HepG2 (cell line): ENCODE measurements around the gene MS4A14.

Experiments used
- CHD4 ChIP-seq: fragments of 200-600 bp; sonication (generic); IDR thresholded peaks from 2 replicates; pipeline ENCODE4 v1.7.0; 2017; ENCODE audit warnings: mild to moderate bottlenecking, low read length, borderline replicate concordance
- EZH2 ChIP-seq: conservative IDR thresholded peaks from 2 replicates; pipeline ENCODE4 v1.6.1; 2012; ENCODE audit warnings: mild to moderate bottlenecking, low read depth, low read length, moderate library complexity
- FOXA1 ChIP-seq, 2 experiments: fragments of 450-650 bp in 1 of 2; sonication (generic) in 1 of 2; formaldehyde crosslinking in 1 of 2; IDR thresholded peaks; 2 replicates each; pipeline versions ENCODE4 v1.4.0 to v1.6.1; 2016 to 2020; ENCODE audit warnings: missing genetic modification reagents in 1 of 2
- MBD4 ChIP-seq: IDR thresholded peaks from 2 replicates; pipeline ENCODE4 v1.6.1; 2012; ENCODE audit warnings: low read length, inconsistent platforms, borderline replicate concordance
- PRPF4 ChIP-seq: fragments of 200-400 bp; formaldehyde crosslinking; IDR thresholded peaks from 2 replicates; pipeline ENCODE4 v1.6.1; 2016; ENCODE audit warnings: low read length, low read depth; ENCODE audit not compliant: poor library complexity, severe bottlenecking
- TAF1 ChIP-seq: sonication (generic); formaldehyde crosslinking; IDR thresholded peaks from 2 replicates; pipeline ENCODE4 v1.4.0; 2020; ENCODE audit warnings: missing genetic modification reagents
- ZNF652 ChIP-seq: IDR thresholded peaks from 2 replicates; pipeline ENCODE4 v1.6.1; 2016; ENCODE audit warnings: low read depth, borderline replicate concordance
- TF ChIP-seq, protein P1 (sequence below): sonication (generic); formaldehyde crosslinking; IDR thresholded peaks from 2 replicates; pipeline ENCODE4 v1.4.0; 2020; ENCODE audit warnings: missing genetic modification reagents
- TF ChIP-seq, protein P2 (sequence below): sonication (generic); formaldehyde crosslinking; IDR thresholded peaks from 2 replicates; pipeline ENCODE4 v1.8.0; 2022; ENCODE audit warnings: missing genetic modification reagents, mild to moderate bottlenecking, borderline replicate concordance
- TF ChIP-seq, protein P3 (sequence below): sonication (generic); formaldehyde crosslinking; IDR thresholded peaks from 2 replicates; pipeline ENCODE4 v1.4.0; 2020; ENCODE audit warnings: missing genetic modification reagents
- TF ChIP-seq, protein P4 (sequence below): sonication (generic); formaldehyde crosslinking; IDR thresholded peaks from 2 replicates; pipeline ENCODE4 v1.5.0; 2020; ENCODE audit warnings: mild to moderate bottlenecking, missing genetic modification reagents, moderate library complexity
- TF ChIP-seq, protein P5 (sequence below): sonication (generic); formaldehyde crosslinking; IDR thresholded peaks from 2 replicates; pipeline ENCODE4 v1.5.1; 2020; ENCODE audit warnings: mild to moderate bottlenecking, missing genetic modification reagents, borderline replicate concordance
- TF ChIP-seq, protein P6 (sequence below), 2 experiments: IDR thresholded peaks; 2 replicates each; pipeline ENCODE4 v1.6.1; 2011 to 2012; ENCODE audit warnings: low read length in 2 of 2, borderline replicate concordance in 1 of 2, low read depth in 1 of 2, mild to moderate bottlenecking in 1 of 2, moderate library complexity in 1 of 2

DNA sequence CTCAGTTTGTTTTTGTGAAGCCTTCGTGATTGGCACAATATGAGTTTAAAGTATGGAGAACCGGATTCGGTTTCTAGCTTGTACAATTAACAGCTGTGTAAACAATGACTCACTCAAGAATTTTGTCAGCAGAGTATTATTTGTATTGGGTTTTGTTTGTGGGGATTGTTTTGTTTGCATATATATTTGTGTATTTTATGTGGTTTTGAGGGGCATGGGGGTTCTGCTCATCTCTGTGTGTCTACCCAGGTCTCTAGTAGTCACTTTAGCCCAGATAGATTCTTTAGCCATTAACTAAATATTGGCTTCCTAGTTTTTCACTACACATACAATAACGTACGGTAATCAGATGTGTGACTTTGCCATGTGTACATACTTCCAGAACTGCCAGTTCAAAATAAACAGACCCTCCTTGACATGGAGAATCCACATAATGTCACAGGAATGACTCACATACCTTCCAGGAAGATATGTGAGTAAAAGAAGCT lies 25.4 kb upstream of the MS4A14 start:
- TF ChIP-seq, protein P1, sequence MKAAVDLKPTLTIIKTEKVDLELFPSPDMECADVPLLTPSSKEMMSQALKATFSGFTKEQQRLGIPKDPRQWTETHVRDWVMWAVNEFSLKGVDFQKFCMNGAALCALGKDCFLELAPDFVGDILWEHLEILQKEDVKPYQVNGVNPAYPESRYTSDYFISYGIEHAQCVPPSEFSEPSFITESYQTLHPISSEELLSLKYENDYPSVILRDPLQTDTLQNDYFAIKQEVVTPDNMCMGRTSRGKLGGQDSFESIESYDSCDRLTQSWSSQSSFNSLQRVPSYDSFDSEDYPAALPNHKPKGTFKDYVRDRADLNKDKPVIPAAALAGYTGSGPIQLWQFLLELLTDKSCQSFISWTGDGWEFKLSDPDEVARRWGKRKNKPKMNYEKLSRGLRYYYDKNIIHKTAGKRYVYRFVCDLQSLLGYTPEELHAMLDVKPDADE (CRISPR knock-in tag): no peak
- TF ChIP-seq, protein P2, sequence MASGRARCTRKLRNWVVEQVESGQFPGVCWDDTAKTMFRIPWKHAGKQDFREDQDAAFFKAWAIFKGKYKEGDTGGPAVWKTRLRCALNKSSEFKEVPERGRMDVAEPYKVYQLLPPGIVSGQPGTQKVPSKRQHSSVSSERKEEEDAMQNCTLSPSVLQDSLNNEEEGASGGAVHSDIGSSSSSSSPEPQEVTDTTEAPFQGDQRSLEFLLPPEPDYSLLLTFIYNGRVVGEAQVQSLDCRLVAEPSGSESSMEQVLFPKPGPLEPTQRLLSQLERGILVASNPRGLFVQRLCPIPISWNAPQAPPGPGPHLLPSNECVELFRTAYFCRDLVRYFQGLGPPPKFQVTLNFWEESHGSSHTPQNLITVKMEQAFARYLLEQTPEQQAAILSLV (CRISPR knock-in tag): no peak
- TF ChIP-seq TAF1 (CRISPR knock-in tag) (no peak), MBD4 (no peak), ZNF652 (no peak), FOXA1 (IDR thresholded peaks at IDR 0.05) (peak; percentile 66), FOXA1 (CRISPR knock-in tag; IDR thresholded peaks at IDR 0.05) (no peak), EZH2 (no peak), PRPF4 (no peak), CHD4 (no peak)
- TF ChIP-seq, protein P3, sequence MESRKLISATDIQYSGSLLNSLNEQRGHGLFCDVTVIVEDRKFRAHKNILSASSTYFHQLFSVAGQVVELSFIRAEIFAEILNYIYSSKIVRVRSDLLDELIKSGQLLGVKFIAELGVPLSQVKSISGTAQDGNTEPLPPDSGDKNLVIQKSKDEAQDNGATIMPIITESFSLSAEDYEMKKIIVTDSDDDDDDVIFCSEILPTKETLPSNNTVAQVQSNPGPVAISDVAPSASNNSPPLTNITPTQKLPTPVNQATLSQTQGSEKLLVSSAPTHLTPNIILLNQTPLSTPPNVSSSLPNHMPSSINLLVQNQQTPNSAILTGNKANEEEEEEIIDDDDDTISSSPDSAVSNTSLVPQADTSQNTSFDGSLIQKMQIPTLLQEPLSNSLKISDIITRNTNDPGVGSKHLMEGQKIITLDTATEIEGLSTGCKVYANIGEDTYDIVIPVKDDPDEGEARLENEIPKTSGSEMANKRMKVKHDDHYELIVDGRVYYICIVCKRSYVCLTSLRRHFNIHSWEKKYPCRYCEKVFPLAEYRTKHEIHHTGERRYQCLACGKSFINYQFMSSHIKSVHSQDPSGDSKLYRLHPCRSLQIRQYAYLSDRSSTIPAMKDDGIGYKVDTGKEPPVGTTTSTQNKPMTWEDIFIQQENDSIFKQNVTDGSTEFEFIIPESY (CRISPR knock-in tag): no peak
- TF ChIP-seq, protein P4, sequence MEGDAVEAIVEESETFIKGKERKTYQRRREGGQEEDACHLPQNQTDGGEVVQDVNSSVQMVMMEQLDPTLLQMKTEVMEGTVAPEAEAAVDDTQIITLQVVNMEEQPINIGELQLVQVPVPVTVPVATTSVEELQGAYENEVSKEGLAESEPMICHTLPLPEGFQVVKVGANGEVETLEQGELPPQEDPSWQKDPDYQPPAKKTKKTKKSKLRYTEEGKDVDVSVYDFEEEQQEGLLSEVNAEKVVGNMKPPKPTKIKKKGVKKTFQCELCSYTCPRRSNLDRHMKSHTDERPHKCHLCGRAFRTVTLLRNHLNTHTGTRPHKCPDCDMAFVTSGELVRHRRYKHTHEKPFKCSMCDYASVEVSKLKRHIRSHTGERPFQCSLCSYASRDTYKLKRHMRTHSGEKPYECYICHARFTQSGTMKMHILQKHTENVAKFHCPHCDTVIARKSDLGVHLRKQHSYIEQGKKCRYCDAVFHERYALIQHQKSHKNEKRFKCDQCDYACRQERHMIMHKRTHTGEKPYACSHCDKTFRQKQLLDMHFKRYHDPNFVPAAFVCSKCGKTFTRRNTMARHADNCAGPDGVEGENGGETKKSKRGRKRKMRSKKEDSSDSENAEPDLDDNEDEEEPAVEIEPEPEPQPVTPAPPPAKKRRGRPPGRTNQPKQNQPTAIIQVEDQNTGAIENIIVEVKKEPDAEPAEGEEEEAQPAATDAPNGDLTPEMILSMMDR: no peak
- TF ChIP-seq, protein P5, sequence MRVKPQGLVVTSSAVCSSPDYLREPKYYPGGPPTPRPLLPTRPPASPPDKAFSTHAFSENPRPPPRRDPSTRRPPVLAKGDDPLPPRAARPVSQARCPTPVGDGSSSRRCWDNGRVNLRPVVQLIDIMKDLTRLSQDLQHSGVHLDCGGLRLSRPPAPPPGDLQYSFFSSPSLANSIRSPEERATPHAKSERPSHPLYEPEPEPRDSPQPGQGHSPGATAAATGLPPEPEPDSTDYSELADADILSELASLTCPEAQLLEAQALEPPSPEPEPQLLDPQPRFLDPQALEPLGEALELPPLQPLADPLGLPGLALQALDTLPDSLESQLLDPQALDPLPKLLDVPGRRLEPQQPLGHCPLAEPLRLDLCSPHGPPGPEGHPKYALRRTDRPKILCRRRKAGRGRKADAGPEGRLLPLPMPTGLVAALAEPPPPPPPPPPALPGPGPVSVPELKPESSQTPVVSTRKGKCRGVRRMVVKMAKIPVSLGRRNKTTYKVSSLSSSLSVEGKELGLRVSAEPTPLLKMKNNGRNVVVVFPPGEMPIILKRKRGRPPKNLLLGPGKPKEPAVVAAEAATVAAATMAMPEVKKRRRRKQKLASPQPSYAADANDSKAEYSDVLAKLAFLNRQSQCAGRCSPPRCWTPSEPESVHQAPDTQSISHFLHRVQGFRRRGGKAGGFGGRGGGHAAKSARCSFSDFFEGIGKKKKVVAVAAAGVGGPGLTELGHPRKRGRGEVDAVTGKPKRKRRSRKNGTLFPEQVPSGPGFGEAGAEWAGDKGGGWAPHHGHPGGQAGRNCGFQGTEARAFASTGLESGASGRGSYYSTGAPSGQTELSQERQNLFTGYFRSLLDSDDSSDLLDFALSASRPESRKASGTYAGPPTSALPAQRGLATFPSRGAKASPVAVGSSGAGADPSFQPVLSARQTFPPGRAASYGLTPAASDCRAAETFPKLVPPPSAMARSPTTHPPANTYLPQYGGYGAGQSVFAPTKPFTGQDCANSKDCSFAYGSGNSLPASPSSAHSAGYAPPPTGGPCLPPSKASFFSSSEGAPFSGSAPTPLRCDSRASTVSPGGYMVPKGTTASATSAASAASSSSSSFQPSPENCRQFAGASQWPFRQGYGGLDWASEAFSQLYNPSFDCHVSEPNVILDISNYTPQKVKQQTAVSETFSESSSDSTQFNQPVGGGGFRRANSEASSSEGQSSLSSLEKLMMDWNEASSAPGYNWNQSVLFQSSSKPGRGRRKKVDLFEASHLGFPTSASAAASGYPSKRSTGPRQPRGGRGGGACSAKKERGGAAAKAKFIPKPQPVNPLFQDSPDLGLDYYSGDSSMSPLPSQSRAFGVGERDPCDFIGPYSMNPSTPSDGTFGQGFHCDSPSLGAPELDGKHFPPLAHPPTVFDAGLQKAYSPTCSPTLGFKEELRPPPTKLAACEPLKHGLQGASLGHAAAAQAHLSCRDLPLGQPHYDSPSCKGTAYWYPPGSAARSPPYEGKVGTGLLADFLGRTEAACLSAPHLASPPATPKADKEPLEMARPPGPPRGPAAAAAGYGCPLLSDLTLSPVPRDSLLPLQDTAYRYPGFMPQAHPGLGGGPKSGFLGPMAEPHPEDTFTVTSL (CRISPR knock-in tag): no peak
- TF ChIP-seq, protein P6, sequence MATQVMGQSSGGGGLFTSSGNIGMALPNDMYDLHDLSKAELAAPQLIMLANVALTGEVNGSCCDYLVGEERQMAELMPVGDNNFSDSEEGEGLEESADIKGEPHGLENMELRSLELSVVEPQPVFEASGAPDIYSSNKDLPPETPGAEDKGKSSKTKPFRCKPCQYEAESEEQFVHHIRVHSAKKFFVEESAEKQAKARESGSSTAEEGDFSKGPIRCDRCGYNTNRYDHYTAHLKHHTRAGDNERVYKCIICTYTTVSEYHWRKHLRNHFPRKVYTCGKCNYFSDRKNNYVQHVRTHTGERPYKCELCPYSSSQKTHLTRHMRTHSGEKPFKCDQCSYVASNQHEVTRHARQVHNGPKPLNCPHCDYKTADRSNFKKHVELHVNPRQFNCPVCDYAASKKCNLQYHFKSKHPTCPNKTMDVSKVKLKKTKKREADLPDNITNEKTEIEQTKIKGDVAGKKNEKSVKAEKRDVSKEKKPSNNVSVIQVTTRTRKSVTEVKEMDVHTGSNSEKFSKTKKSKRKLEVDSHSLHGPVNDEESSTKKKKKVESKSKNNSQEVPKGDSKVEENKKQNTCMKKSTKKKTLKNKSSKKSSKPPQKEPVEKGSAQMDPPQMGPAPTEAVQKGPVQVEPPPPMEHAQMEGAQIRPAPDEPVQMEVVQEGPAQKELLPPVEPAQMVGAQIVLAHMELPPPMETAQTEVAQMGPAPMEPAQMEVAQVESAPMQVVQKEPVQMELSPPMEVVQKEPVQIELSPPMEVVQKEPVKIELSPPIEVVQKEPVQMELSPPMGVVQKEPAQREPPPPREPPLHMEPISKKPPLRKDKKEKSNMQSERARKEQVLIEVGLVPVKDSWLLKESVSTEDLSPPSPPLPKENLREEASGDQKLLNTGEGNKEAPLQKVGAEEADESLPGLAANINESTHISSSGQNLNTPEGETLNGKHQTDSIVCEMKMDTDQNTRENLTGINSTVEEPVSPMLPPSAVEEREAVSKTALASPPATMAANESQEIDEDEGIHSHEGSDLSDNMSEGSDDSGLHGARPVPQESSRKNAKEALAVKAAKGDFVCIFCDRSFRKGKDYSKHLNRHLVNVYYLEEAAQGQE (IDR thresholded peaks at IDR 0.05; ENCODE audit: borderline replicate concordance in 1 of 2, low read depth in 1 of 2, low read length in 2 of 2): no peak
